K562 treated with DMSO at 1 percent for 24 hours (cell line): Measurements from ENCODE around the gene UNC13D. TPM values are rescaled to one million over a fixed set of nuclear protein-coding genes. Genes with fewer than 3 reads are reported as not detected.

ENCODE experiments used
- total RNA-seq: library from RNA; unstranded; fragments of 300-600 nt; gene quantifications from 2 replicates; pipeline ENCODE4 v1.2.3, GENCODE V29; 2022; ENCODE audit warnings: low read depth; ENCODE audit not compliant: insufficient read depth

The UNC13D gene
- total RNA-seq = 102 and 135 TPM in 2 replicates

DNA sequence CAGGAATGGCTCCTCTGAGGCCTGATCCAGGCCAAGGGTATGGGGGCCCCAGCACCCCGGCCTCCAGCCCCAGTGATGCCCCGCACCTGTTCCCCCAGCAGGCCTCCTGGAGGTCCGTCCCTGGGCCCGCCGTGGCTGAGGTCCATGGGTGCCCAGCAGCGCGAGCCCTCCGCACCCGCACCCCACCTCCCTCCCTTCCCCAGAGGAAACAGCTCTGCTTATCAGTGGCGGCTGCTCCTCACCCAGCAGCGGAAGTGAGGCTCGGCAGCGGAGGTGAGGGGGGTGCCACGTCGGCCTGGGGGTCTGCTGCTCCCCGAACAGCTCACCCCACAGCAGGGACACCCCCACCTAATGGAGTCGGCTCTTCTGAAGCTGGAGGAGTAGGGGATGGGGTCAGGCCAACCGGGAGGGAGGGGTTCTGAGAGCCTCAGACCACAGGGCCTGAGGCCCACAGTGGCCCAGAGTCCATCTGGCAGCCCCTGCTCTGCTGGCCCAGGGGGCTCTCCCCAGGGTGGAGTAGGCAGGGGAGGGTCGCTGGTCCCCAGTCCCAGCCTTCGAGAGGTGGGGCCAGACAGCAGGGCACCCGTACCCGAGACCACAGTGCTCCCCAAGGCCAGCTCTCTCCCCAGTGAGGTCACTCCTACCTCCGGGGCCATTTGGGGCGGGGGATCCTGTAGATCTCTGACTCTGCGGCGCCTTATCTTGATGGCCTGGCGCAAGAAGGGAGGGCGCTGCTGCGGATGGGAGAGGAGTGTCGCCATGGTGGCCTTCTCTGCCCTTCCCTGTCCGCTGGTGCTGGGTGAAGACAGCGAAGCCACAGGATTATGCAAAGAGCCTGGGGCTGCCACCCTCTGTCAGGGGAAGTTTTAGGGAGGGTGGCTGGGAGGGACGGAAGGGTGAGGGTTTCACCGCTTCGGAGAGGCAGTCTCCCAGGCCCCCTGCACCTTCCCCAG lies at the start of gene UNC13D:
Gene UNC13D, minus strand, starts transcription at position 828 of the 953 bp plus-strand sequence. Its CDS starts 67 bp downstream, at position 761.

DNA sequence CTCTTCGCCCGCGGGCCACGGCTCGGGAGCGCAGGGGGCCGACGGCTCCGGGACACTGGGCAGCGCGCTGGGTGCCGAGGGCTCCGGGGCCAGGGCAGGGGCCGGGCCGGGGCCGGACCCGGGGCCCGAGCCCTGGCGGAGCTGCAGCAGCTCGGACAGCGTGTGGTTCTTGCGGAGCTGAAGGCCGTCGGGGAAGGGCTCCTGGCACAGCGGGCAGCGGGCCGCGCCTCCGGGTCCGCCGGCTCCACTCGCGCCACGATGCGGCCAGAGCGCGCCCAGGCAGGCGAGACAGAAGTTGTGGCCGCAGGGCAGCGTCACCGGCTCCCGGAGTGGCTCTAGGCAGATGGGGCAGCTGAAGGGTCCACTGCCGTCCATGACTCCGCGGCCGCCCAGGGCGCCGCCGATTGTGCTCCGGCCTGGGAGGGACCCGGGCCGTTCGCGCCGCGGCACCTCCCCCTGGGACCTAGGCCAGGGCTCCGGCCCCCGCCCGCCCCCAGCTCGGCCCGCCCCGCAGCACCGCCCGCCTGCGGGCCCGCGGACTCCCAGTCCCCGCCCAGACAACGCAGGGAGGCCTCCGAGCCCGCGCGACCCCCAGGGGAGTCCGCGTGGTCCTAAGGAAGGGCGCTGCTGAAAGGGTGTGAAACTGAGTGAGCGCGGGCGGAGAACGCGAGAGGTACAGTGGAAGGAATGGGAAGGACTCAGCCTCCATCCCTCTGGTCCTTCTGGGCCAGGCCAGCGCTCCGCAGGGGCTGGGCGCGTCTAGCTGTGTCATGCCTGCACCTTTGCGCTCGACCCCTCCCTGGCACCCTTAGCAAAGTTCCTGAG lies 34.2 kb upstream of the UNC13D start, which contains the start of gene TRIM47:
Gene TRIM47, minus strand, starts transcription at position 408 of the 825 bp plus-strand sequence. Its CDS starts 33 bp downstream, at position 375.

DNA sequence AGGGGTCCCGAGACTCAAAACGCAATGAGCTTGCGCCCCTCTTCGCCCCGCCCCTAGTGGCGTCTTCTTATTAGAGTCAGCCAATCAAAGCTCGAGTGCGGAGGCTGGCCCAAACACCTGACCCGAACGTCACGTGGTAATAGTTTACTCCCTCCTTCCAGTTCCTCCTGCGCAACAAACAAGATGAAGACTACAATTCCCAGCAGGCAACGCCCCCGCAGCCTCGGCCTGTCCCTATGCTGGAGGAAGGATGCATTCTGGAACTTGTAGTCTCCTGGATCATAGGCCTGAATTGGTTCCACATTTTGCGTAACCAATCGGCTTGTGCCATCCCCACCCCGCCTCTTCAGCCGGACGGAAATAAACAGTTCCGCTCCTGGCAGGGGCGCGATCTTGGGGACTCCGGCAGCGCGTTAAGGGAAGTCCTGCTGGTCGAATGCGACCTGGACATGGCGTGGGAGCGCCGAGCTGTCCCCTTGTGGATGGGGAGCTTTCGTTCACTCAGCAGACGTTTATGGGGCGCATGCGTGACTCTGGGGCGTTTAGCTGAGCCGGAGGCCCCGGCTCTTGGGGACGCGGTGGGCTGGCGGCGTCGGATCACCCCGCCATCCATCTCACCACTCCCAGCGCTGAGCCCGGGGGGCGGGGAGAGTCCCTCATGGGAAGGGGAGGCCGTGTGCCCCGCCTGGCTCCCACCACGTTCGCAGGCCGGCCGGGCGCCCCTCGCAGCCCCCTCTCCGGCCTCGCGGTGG lies 11.3 kb upstream of the UNC13D start, which contains the start of gene WBP2:
Gene WBP2, minus strand, starts transcription at position 26 of the 752 bp plus-strand sequence. CDS start 38 bp downstream, outside the sequence.

DNA sequence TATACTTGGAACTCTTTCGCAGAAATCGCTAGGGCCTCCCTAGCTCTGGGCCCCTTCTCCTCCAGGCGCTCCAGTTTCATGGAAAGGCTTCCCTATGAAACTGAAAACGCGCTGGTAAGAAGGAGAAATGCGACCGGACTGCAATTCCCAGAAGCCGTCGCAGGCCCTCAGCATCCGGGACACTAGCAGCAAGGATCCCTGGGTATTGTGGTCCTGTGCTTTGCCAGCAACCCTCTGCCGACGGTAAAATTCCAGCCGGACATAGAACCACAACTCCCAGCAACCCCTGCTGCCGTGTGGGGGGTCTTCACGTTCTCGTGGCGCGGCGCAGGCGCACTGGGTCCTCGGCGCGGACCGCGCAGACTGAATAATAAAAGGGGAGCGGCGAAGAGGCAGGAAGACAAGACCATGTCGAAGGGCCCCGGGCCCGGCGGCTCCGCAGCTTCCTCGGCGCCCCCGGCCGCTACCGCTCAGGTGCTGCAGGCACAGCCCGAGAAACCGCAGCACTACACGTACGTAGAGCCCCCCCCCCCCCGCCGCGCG lies 59.7 kb downstream of the UNC13D start, which contains the start of gene UNK:
Gene UNK, plus strand, starts transcription at position 334 of the 543 bp plus-strand sequence. Its CDS starts 75 bp downstream, at position 409.

Other genes with a start within 250 kb of the UNC13D start
- 0.06 TPM in 1 of 2 replicates, not detected in the other for gene SMIM5, start 211.0 kb downstream of the UNC13D start, total RNA-seq
- gene RECQL5, start 177.2 kb downstream of the UNC13D start, total RNA-seq = 24.5 and 26.8 TPM in 2 replicates
- 50.7 and 61.1 TPM in 2 replicates for gene SAP30BP, start 177.1 kb downstream of the UNC13D start, total RNA-seq
- gene ITGB4, start 122.9 kb downstream of the UNC13D start, total RNA-seq = 2.5 and 3.3 TPM in 2 replicates
- 95.1 and 125 TPM in 2 replicates for gene GALK1, start 79.2 kb downstream of the UNC13D start, total RNA-seq
- gene UNK, start 59.6 kb downstream of the UNC13D start, total RNA-seq = 36.8 and 38.4 TPM in 2 replicates
- 185 and 188 TPM in 2 replicates for gene WBP2, start 10.9 kb upstream of the UNC13D start, total RNA-seq
- gene TRIM47, start 34.2 kb upstream of the UNC13D start, total RNA-seq = 3.8 and 5.8 TPM in 2 replicates
- 30.0 and 33.3 TPM in 2 replicates for gene TRIM65, start 52.5 kb upstream of the UNC13D start, total RNA-seq
- gene MRPL38, start 60.5 kb upstream of the UNC13D start, total RNA-seq = 102 and 111 TPM in 2 replicates
- gene FBF1, start 96.6 kb upstream of the UNC13D start, total RNA-seq = 8.7 and 10.4 TPM in 2 replicates
- 16.6 and 24.2 TPM in 2 replicates for gene ACOX1, start 134.8 kb upstream of the UNC13D start, total RNA-seq
- gene TEN1, start 134.8 kb upstream of the UNC13D start, total RNA-seq = 23.8 and 28.6 TPM in 2 replicates
- 5.1 and 10.7 TPM in 2 replicates for gene CDK3, start 156.5 kb upstream of the UNC13D start, total RNA-seq
- gene EVPL, start 182.9 kb upstream of the UNC13D start, total RNA-seq = not detected in 2 replicates
- gene SRP68, start 228.1 kb upstream of the UNC13D start, total RNA-seq = 83.2 and 83.8 TPM in 2 replicates
- not detected in 2 replicates for gene GALR2, start 230.4 kb upstream of the UNC13D start, total RNA-seq
- gene ZACN, start 234.8 kb upstream of the UNC13D start, total RNA-seq = 6.7 and 7.0 TPM in 2 replicates